Neuronal stem cell (in vitro differentiated cells): ENCODE results near the gene S1PR3.

Source experiments
- DNase-seq: peaks from one replicate; pipeline ENCODE4 v3.0.0-alpha.2; 2013; ENCODE audit warnings: low spot score
- H2AFZ ChIP-seq: one replicate; pipeline ENCODE4 v1.6.1; 2013; ENCODE audit warnings: mild to moderate bottlenecking, low read length, inconsistent platforms
- H2AK5ac ChIP-seq: 2 replicates; pipeline ENCODE4 v1.6.1; 2013; ENCODE audit warnings: low read depth, mild to moderate bottlenecking, inconsistent platforms, low read length, moderate library complexity, mixed read lengths
- H2BK120ac ChIP-seq: 2 replicates; pipeline ENCODE4 v1.6.1; 2013; ENCODE audit warnings: low read depth, mild to moderate bottlenecking, inconsistent platforms, low read length, moderate library complexity, mixed read lengths
- H2BK12ac ChIP-seq: one replicate; pipeline ENCODE4 v1.6.1; 2013; ENCODE audit warnings: low read length, inconsistent platforms
- H2BK15ac ChIP-seq: 2 replicates; pipeline ENCODE4 v1.6.1; 2013; ENCODE audit warnings: mild to moderate bottlenecking, low read length, inconsistent platforms, mixed read lengths
- H2BK5ac ChIP-seq: one replicate; pipeline ENCODE4 v1.6.1; 2013; ENCODE audit warnings: inconsistent platforms, mild to moderate bottlenecking, low read length, moderate library complexity
- H3K14ac ChIP-seq: one replicate; pipeline ENCODE4 v1.6.1; 2013; ENCODE audit warnings: low read length, inconsistent platforms
- H3K18ac ChIP-seq: 2 replicates; pipeline ENCODE4 v1.6.1; 2013; ENCODE audit warnings: low read length, inconsistent platforms
- H3K23ac ChIP-seq: 2 replicates; pipeline ENCODE4 v1.6.1; 2013; ENCODE audit warnings: low read depth, mild to moderate bottlenecking, mixed read lengths, low read length, inconsistent platforms; ENCODE audit not compliant: poor library complexity
- H3K27ac ChIP-seq: replicated peaks from 3 replicates; pipeline ENCODE4 v1.5.1; 2013; ENCODE audit warnings: low read length, inconsistent platforms
- H3K27me3 ChIP-seq, 3 experiments: 2 replicates each; pipeline ENCODE4 v1.6.1; 2013; ENCODE audit warnings: low read length in 3 of 3, mild to moderate bottlenecking in 2 of 3, inconsistent platforms in 1 of 3, low read depth in 1 of 3, mixed read lengths in 1 of 3, moderate library complexity in 1 of 3; ENCODE audit not compliant: control insufficient read depth in 3 of 3, insufficient read depth in 3 of 3
- H3K36me3 ChIP-seq, 2 donors: replicated peaks in 1 of 2; 2 replicates each; pipeline ENCODE4 v1.6.1; 2013; ENCODE audit warnings: low read length in 2 of 2; ENCODE audit not compliant: control insufficient read depth in 2 of 2, insufficient read depth in 2 of 2
- H3K4ac ChIP-seq: 2 replicates; pipeline ENCODE4 v1.6.1; 2013; ENCODE audit warnings: inconsistent platforms, mild to moderate bottlenecking, low read length, moderate library complexity
- H3K4me1 ChIP-seq, 2 donors: 1 replicate in 1 of 2; 2 replicates in 1 of 2; pipeline ENCODE4 v1.6.1; 2013; ENCODE audit warnings: low read length in 2 of 2, low read depth in 1 of 2; ENCODE audit not compliant: control insufficient read depth in 2 of 2, insufficient read depth in 1 of 2
- H3K4me2 ChIP-seq: one replicate; pipeline ENCODE4 v1.6.1; 2013; ENCODE audit warnings: mild to moderate bottlenecking, low read length, inconsistent platforms; ENCODE audit not compliant: insufficient read depth, poor library complexity, severe bottlenecking
- H3K4me3 ChIP-seq, 2 donors: 2 replicates each; pipeline ENCODE4 v1.5.1; 2013; ENCODE audit warnings: low read length in 2 of 2, mild to moderate bottlenecking in 2 of 2, inconsistent platforms in 1 of 2, moderate library complexity in 1 of 2
- H3K79me1 ChIP-seq: one replicate; pipeline ENCODE4 v1.6.1; 2013; ENCODE audit warnings: low read depth, mild to moderate bottlenecking, inconsistent platforms, low read length, moderate library complexity
- H3K9ac ChIP-seq: one replicate; pipeline ENCODE4 v1.6.1; 2013; ENCODE audit warnings: mild to moderate bottlenecking, low read depth, low read length, inconsistent platforms; ENCODE audit not compliant: poor library complexity
- H3K9me3 ChIP-seq, 2 donors: replicated peaks in 1 of 2; 2 replicates each; pipeline versions ENCODE3 to v1.6.1; 2013; ENCODE audit warnings: low read length in 2 of 2, mild to moderate bottlenecking in 2 of 2, inconsistent platforms in 1 of 2, low read depth in 1 of 2, mixed read lengths in 1 of 2, moderate library complexity in 1 of 2; ENCODE audit not compliant: control insufficient read depth in 2 of 2, insufficient read depth in 1 of 2
- H4K8ac ChIP-seq: one replicate; pipeline ENCODE4 v1.6.1; 2013; ENCODE audit warnings: low read depth, mild to moderate bottlenecking, inconsistent platforms, low read length, moderate library complexity
- H4K91ac ChIP-seq: one replicate; pipeline ENCODE4 v1.6.1; 2013; ENCODE audit warnings: low read length, low read depth, mild to moderate bottlenecking, inconsistent platforms; ENCODE audit not compliant: poor library complexity
- WGBS, 2 donors: extraction: QIAGEN DNeasy Blood & Tissue Kit; methylation state at CpG; one replicate each; pipeline ENCODE4 v1.1.7; 2013; ENCODE audit warnings: missing lambda C conversion rate in 2 of 2, mixed read lengths in 1 of 2; ENCODE audit not compliant: insufficient read length in 2 of 2, insufficient replicate concordance in 1 of 2; ENCODE audit errors: extremely low coverage in 2 of 2; 5-methylcytosine and 5-hydroxymethylcytosine counted together

Gene S1PR3

GRCh38 chr9:88992556-88992955 lies 1.3 kb downstream of the S1PR3 start:
- H2BK120ac ChIP-seq = no peak overlapping the region
- H3K27ac ChIP-seq = no peak overlapping the region
- peak overlapping the region; percentile 54 to 79 for H3K4me3 ChIP-seq
- no peak overlapping the region for H3K4me2 ChIP-seq
- no peak overlapping the region for H3K9ac ChIP-seq
- WGBS, 2 donors = no CpG with 5 or more reads among the region's 4 CpGs
- peaks cover 2 to 40% of the 10 kb centered on the region in 2 donors for H3K36me3 ChIP-seq
- H4K8ac ChIP-seq = no peak overlapping the region
- no peak overlapping the region for H2AFZ ChIP-seq
- no peak overlapping the region for H2BK12ac ChIP-seq
- H3K9me3 ChIP-seq = no peaks in the 10 kb centered on the region
- no peak overlapping the region for H2BK15ac ChIP-seq
- no peak overlapping the region for H3K18ac ChIP-seq
- H4K91ac ChIP-seq = no peak overlapping the region
- H3K79me1 ChIP-seq = no peaks in the 10 kb centered on the region
- H2BK5ac ChIP-seq = no peak overlapping the region
- H3K4me1 ChIP-seq = peaks cover 8 to 23% of the 10 kb centered on the region in 2 donors
- DNase-seq = no peak
- no peak overlapping the region for H3K23ac ChIP-seq
- no peak overlapping the region for H2AK5ac ChIP-seq
- no peaks in the 10 kb centered on the region for H3K27me3 ChIP-seq
- no peak overlapping the region for H3K14ac ChIP-seq
- no peak overlapping the region for H3K4ac ChIP-seq

GRCh38 chr9:88993327-88993726 lies 2.1 kb downstream of the S1PR3 start:
- H3K36me3 ChIP-seq = peaks cover 2 to 47% of the 10 kb centered on the region in 2 donors
- H3K4me3 ChIP-seq = peak overlapping the region in 1 of 2 donors; percentile 79

GRCh38 chr9:88993871-88994460 lies 2.7 kb downstream of the S1PR3 start:
- Histone ChIP-seq H4K91ac (no peak overlapping the region), H3K36me3 (peaks cover 2 to 53% of the 10 kb centered on the region in 2 donors), H4K8ac (no peak overlapping the region), H2AFZ (no peak overlapping the region), H3K4me3 (peak overlapping the region in 1 of 2 donors; percentile 79), H3K9me3 (no peaks in the 10 kb centered on the region), H2BK120ac (no peak overlapping the region), H2AK5ac (no peak overlapping the region), H3K4ac (no peak overlapping the region), H3K14ac (no peak overlapping the region), H3K9ac (no peak overlapping the region), H3K79me1 (no peaks in the 10 kb centered on the region), H3K4me1 (peaks cover 7 to 30% of the 10 kb centered on the region in 2 donors), H2BK15ac (no peak overlapping the region), H3K23ac (no peak overlapping the region), H3K4me2 (no peak overlapping the region), H2BK5ac (no peak overlapping the region), H2BK12ac (no peak overlapping the region), H3K27ac (no peak overlapping the region), H3K27me3 (no peaks in the 10 kb centered on the region), H3K18ac (no peak overlapping the region)
- WGBS, 2 donors = no CpG with 5 or more reads among the region's 14 CpGs
- DNase-seq = no peak

More at GRCh38 chr9:88993327-88993726, 2.1 kb downstream of the S1PR3 start:
- Histone ChIP-seq H3K23ac (no peak overlapping the region), H2BK120ac (no peak overlapping the region), H2AK5ac (no peak overlapping the region), H2BK12ac (no peak overlapping the region), H3K18ac (no peak overlapping the region), H3K4me1 (peaks cover 8 to 23% of the 10 kb centered on the region in 2 donors), H3K27ac (no peak overlapping the region), H2BK5ac (no peak overlapping the region), H3K9ac (no peak overlapping the region), H4K91ac (no peak overlapping the region), H3K14ac (no peak overlapping the region), H2BK15ac (no peak overlapping the region), H3K9me3 (no peaks in the 10 kb centered on the region), H4K8ac (no peak overlapping the region), H3K27me3 (no peaks in the 10 kb centered on the region), H3K4ac (no peak overlapping the region), H3K4me2 (no peak overlapping the region), H2AFZ (no peak overlapping the region), H3K79me1 (no peaks in the 10 kb centered on the region)
- DNase-seq = no peak
- WGBS, 2 donors = no CpG with 5 or more reads among the region's 2 CpGs

DNA sequence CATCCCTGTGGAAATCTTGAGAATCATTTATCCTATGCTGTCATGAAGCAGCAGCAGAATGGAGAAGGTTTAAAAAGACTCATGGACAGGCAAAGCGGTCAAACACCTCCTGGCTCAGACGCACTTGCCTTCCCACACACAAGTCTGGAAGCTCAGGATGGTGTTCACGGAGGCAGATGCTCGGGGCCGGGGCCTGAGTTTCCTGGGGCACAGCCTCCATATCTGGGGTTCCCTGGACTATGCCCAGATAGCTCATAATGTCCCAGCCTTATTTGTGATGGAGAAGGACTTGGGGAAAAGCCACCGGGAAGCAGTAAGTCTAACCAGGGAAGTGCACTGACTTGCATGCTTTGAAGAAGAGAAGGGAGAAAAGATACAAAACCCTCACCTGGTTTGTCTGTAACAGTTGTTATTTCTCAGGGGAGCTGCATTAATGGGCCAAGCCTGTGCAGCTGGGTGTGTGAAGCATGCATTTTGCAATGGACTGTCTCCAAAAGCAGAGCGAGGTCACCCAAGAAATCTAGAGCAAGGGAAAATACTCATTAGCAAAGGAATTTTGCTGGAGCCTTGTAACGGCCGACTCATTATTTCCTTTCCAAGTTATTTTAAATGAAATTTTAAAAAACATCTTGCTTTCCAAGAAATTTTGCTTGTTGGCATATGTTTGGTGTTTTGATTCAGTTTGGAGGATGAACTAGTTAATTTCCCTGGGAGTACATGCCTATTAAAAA lies 3.4 kb downstream of the S1PR3 start:
- H4K91ac ChIP-seq = no peak overlapping the region
- no peak overlapping the region for H2BK15ac ChIP-seq
- peaks cover 9 to 33% of the 10 kb centered on the region in 2 donors for H3K4me1 ChIP-seq
- H3K79me1 ChIP-seq = no peaks in the 10 kb centered on the region
- H4K8ac ChIP-seq = no peak overlapping the region
- DNase-seq = no peak
- no peak overlapping the region for H3K27ac ChIP-seq
- no peak overlapping the region for H2AFZ ChIP-seq
- H2BK5ac ChIP-seq = no peak overlapping the region
- no peaks in the 10 kb centered on the region for H3K9me3 ChIP-seq
- peaks cover 2 to 53% of the 10 kb centered on the region in 2 donors for H3K36me3 ChIP-seq
- no peak overlapping the region for H3K9ac ChIP-seq
- no peak overlapping the region for H3K4ac ChIP-seq
- no CpG with 5 or more reads among the region's 9 CpGs for WGBS, 2 donors
- no peaks in the 10 kb centered on the region for H3K27me3 ChIP-seq
- H3K18ac ChIP-seq = no peak overlapping the region
- no peak overlapping the region for H3K23ac ChIP-seq
- H3K14ac ChIP-seq = no peak overlapping the region
- H2AK5ac ChIP-seq = no peak overlapping the region
- no peak overlapping the region for H2BK12ac ChIP-seq
- no peak overlapping the region for H3K4me3 ChIP-seq
- no peak overlapping the region for H2BK120ac ChIP-seq
- no peak overlapping the region for H3K4me2 ChIP-seq
